Fibroblast of villous mesenchyme (primary cell): ENCODE data around the gene PJA2. TPM values are rescaled to one million over a fixed set of nuclear protein-coding genes. Genes with fewer than 3 reads are reported as not detected.
"Not testable (repeated sequence)": the region's sequence is repeated elsewhere in the genome, so short reads cannot be mapped to it uniquely, and the experiment has no call there.

Experiments used
- DNase-seq: peaks from one replicate; pipeline ENCODE4 v3.0.0-alpha.2; 2010; ENCODE audit warnings: low read depth
- H3K4me3 ChIP-seq: 2 replicates; pipeline ENCODE4 v1.5.1; 2011; ENCODE audit warnings: low read depth, mild to moderate bottlenecking, low read length
- total RNA-seq: library from RNA; depleted of rRNA; stranded (reverse); fragments of >200 nt; gene quantifications from 2 replicates; pipeline ENCODE4 v1.2.3, GENCODE V29; 2012
- TF ChIP-seq, protein P1 (sequence below): IDR thresholded peaks from 2 replicates; pipeline ENCODE4 v1.5.1; 2012; ENCODE audit warnings: low read depth, mild to moderate bottlenecking, low read length; ENCODE audit not compliant: insufficient read depth

PJA2 gene
- total RNA-seq, 1 donor: 105 TPM

DNA sequence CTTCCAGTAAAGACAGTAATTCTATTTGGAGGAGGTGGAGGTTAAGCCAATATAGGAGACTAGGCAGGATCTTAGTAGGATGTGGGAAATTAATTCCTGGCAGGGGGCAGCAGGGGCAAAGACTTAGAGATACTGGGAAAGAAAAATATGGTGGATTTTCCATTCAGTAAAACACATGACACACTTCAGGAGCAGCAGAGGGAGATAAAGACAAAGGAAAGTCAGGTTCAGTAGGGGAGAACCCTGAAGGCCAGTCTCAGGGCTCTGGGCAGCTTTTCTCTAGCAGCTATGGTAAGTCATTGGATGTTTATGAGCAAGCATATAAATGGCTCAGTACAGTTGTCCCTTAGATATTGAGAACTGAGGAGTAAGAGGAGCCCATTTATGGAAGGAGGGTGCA lies 105.5 kb downstream of the PJA2 start:
- no peak for DNase-seq
- TF ChIP-seq, protein P1, sequence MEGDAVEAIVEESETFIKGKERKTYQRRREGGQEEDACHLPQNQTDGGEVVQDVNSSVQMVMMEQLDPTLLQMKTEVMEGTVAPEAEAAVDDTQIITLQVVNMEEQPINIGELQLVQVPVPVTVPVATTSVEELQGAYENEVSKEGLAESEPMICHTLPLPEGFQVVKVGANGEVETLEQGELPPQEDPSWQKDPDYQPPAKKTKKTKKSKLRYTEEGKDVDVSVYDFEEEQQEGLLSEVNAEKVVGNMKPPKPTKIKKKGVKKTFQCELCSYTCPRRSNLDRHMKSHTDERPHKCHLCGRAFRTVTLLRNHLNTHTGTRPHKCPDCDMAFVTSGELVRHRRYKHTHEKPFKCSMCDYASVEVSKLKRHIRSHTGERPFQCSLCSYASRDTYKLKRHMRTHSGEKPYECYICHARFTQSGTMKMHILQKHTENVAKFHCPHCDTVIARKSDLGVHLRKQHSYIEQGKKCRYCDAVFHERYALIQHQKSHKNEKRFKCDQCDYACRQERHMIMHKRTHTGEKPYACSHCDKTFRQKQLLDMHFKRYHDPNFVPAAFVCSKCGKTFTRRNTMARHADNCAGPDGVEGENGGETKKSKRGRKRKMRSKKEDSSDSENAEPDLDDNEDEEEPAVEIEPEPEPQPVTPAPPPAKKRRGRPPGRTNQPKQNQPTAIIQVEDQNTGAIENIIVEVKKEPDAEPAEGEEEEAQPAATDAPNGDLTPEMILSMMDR: peak; percentile 8
- no peak overlapping the region for H3K4me3 ChIP-seq

DNA sequence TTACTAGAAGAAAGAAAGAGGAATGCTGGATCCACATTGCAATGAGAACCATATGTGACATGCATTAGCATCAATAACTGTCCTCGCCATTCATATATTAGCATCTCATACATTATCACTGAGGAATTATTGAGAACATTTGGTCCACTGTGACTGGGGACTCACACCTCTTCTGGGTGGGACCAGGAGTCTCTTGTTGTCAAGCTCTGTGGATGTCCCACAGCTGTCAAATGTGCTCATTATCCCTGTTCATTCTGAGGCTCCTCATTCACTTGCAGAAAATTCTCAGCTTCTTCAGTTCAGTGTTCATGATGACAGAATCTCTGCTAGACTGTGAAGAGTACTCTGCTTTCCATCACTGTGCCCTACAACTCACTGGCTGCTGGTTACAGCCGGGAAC lies 109.4 kb downstream of the PJA2 start:
- DNase-seq: no peak
- TF ChIP-seq, protein P1: no peak
- H3K4me3 ChIP-seq: no peak overlapping the region

DNA sequence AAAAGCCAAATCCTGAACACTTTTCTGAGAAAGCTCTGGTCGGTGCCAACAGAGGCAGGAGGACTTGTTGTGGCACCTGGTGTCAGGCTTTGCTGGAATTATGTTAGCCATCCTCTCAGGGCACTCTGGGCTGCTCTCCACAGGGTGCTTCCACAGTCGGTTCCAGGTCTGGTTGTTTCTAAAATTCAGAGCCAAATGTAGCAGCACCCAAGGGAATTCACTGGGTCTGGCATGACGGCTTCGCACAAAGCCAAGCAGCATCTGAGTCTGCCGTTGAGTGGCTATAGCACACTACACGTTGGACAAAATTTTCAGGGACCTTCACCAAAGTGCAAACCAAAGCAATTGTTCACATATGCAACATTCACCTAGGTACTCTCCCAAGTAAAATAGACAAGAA lies 110.2 kb downstream of the PJA2 start:
- TF ChIP-seq, protein P1: no peak
- DNase-seq: no peak

DNA sequence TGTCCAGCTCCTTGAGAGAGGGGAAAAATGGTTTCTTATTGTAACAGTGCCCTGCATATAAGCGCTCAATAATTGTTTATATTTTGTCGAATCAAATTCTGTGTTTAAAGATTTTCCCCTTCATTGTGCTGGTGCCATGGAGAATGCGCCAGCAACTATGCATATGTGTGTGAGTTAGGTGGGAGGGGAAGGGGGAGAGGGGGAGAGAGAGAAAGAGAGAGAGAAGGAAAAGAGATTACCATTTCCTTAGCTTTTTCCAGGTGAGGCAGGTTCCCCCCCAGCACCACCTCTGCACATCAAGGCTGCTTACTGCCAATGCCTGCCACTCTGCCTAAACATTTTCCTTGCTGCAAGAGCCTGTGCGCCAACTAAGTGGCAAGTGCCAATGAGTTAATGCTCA lies 111.0 kb downstream of the PJA2 start:
- TF ChIP-seq, protein P1: no peak
- H3K4me3 ChIP-seq: no peak overlapping the region
- DNase-seq: no peak

More for the DNA sequence above, 110.2 kb downstream of the PJA2 start:
- no peak overlapping the region for H3K4me3 ChIP-seq

DNA sequence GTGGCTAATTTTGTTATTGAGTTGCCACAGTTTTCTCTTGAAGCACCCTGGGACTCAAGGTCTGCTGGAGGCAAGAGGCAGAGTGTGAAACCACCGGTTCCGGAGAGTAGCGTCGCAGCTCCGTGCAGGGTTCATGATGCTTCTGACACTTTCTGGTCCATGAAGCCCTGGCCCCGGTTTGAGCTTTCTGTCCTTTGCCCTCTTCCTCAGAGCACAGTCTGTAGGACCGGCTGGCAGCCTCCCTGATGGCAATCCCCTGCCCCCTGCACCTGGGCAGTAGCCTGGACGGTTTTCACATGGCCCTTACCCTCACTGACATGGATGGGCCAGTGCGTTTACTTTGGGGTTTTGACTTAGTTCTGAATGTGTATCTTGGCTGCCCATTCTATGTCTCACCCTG lies 111.9 kb downstream of the PJA2 start:
- H3K4me3 ChIP-seq: no peak overlapping the region
- TF ChIP-seq, protein P1: no peak
- no peak for DNase-seq

DNA sequence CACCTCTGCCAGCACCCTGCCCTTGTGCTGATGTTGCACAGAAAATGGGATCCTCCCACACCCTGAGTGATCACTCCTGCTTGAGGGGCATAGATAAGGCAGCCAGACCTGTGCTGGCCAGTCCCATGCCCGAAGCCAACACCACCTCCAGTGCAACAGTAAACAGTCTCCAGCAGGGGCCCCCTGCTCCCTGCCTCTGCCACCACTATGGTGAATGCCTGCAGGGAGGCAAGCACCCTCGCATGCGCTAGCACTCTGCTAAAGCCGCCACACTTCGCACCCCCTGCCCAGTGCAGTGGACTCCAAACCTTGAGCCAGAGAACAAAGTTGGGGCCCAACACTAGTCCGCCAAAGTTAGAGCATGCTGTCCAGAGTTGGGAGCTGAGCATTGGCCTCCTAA lies 118.7 kb downstream of the PJA2 start:
- TF ChIP-seq, protein P1: no peak
- no peak overlapping the region for H3K4me3 ChIP-seq
- no peak for DNase-seq

DNA sequence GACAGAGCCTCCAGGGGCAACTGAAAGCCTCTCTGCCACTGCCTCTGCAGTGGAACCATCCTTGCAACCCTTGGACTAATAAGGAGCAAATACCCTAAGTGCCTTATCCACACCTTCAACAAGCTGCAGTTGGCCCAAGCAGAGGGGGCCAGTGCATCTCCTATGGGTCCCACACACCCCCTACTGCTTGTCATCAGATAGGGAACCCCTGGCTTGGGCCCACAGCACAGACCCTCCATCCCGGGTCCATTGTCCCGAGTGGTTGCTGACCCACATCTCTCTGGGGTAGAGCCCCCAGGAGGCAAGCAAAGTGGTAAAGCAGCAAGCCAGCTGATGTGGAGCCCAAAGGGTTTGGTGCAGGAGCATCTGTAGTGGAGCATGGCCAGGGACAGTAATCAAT lies 119.5 kb downstream of the PJA2 start:
- no peak for DNase-seq
- no peak overlapping the region for H3K4me3 ChIP-seq
- TF ChIP-seq, protein P1: no peak

DNA sequence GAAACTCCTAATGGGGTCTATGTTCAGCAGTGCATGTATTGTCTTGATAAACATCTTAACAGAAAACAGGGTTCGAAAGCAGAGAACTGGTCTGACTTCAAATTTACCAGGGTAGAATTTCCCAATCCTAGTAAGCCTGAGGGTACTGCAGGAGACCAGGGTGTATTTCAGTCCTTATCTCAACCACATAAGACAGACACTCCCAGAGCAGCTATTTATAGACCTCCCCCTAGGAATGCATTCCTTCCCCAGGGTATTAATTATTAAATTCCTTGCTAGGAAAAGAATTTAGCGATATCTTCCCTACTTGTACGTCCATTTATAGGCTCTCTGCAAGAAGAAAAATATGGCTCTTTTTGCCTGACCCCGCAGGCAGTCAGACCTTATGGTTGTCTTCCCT lies 123.1 kb downstream of the PJA2 start:
- not testable (repeated sequence) for DNase-seq, H3K4me3 ChIP-seq
